Measurements from ENCODE around the gene PDE7B.

Gene PDE7B

GRCh38 chr6:135851442-135852271 lies at the start of gene PDE7B:
Gene PDE7B (plus strand): TSS chr6:135851701.
- H2AFZ ChIP-seq (ENCODE audit: low read length): no peak within 1 kb of the TSS
- H3K9me2 ChIP-seq (ENCODE audit: low read depth, low read length): no peaks in the 10 kb centered on the region
- H3K36me3 ChIP-seq (ENCODE audit: insufficient read depth, low read length): no peaks in the 10 kb centered on the region
- H3F3A ChIP-seq (ENCODE audit: insufficient read depth, low read length): no peaks in the 10 kb centered on the region
- no peak within 1 kb of the TSS for H3K4me3 ChIP-seq (ENCODE audit: low read depth, low read length, poor library complexity, severe bottlenecking)
- no peaks in the 10 kb centered on the region for H3K79me2 ChIP-seq (ENCODE audit: insufficient read depth, low read length)
- H3K9ac ChIP-seq (ENCODE audit: low read length): no peak within 1 kb of the TSS
- no peak within 1 kb of the TSS for H3K4me2 ChIP-seq (ENCODE audit: low read length)
- no peaks in the 10 kb centered on the region for H3K4me1 ChIP-seq (ENCODE audit: insufficient read depth, low read length, severe bottlenecking)
- no peak within 1 kb of the TSS for H3K27ac ChIP-seq (ENCODE audit: low read depth, low read length, poor library complexity, severe bottlenecking)
- no peaks in the 10 kb centered on the region for H3K27me3 ChIP-seq (ENCODE audit: insufficient read depth, low read length)
- H3K9me3 ChIP-seq (ENCODE audit: low read length): no peaks in the 10 kb centered on the region
- TF ChIP-seq, protein P1, sequence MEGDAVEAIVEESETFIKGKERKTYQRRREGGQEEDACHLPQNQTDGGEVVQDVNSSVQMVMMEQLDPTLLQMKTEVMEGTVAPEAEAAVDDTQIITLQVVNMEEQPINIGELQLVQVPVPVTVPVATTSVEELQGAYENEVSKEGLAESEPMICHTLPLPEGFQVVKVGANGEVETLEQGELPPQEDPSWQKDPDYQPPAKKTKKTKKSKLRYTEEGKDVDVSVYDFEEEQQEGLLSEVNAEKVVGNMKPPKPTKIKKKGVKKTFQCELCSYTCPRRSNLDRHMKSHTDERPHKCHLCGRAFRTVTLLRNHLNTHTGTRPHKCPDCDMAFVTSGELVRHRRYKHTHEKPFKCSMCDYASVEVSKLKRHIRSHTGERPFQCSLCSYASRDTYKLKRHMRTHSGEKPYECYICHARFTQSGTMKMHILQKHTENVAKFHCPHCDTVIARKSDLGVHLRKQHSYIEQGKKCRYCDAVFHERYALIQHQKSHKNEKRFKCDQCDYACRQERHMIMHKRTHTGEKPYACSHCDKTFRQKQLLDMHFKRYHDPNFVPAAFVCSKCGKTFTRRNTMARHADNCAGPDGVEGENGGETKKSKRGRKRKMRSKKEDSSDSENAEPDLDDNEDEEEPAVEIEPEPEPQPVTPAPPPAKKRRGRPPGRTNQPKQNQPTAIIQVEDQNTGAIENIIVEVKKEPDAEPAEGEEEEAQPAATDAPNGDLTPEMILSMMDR (IDR thresholded peaks at IDR 0.05; ENCODE audit: low read length): no peak
- no peak for TF ChIP-seq EZH2 (IDR thresholded peaks at IDR 0.05; ENCODE audit: borderline replicate concordance, low read length)
- H4K20me1 ChIP-seq (ENCODE audit: insufficient read depth, low read length): no peaks in the 10 kb centered on the region

DNA sequence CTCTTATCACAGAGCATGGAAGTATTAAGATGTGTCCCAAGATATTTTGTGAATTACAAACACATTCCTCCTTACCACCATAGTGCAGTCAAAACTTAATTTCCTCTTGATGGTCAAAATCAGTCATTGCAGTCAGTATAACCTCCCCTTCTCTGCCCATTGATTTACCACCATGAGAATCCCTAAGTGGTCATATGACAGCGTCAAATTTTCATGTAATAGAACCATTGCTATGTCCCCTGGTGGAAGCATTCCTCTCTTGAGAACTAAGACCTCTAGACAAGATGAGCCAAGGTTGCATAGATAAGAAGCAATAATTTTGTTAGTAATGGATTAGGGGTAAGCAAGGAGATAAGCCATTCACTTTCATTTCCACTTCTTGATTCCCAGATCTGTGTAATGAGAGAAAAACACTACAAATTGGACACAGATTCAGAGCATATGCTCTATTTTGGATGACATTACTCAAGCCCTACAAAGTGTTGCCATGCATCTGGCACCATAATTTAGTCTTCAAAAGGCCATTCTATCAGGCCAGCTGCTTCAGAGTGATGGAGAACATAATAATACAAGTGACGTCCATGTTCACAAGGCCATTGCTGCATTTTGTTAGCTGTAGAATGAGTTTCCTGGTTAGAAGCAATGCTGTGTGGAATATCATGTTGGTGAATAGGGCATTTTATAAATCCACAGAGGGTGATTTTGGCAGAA lies 49.6 kb upstream of the PDE7B start:
- Histone ChIP-seq H3K9me3 (ENCODE audit: low read length) (no peaks in the 10 kb centered on the region), H3K4me1 (ENCODE audit: insufficient read depth, low read length, severe bottlenecking) (no peaks in the 10 kb centered on the region), H3F3A (ENCODE audit: insufficient read depth, low read length) (no peaks in the 10 kb centered on the region), H3K9me2 (ENCODE audit: low read depth, low read length) (no peaks in the 10 kb centered on the region), H3K36me3 (ENCODE audit: insufficient read depth, low read length) (no peaks in the 10 kb centered on the region), H3K27me3 (ENCODE audit: insufficient read depth, low read length) (no peaks in the 10 kb centered on the region), H3K4me2 (ENCODE audit: low read length) (no peak overlapping the region), H4K20me1 (ENCODE audit: insufficient read depth, low read length) (no peaks in the 10 kb centered on the region), H3K4me3 (ENCODE audit: low read depth, low read length, poor library complexity, severe bottlenecking) (no peak overlapping the region), H3K9ac (ENCODE audit: low read length) (no peak overlapping the region), H3K79me2 (ENCODE audit: insufficient read depth, low read length) (no peaks in the 10 kb centered on the region), H2AFZ (ENCODE audit: low read length) (no peak overlapping the region), H3K27ac (ENCODE audit: low read depth, low read length, poor library complexity, severe bottlenecking) (no peak overlapping the region)
- no peak for TF ChIP-seq EZH2 (IDR thresholded peaks at IDR 0.05; ENCODE audit: borderline replicate concordance, low read length)
- TF ChIP-seq, protein P1 (IDR thresholded peaks at IDR 0.05; ENCODE audit: low read length): no peak

DNA sequence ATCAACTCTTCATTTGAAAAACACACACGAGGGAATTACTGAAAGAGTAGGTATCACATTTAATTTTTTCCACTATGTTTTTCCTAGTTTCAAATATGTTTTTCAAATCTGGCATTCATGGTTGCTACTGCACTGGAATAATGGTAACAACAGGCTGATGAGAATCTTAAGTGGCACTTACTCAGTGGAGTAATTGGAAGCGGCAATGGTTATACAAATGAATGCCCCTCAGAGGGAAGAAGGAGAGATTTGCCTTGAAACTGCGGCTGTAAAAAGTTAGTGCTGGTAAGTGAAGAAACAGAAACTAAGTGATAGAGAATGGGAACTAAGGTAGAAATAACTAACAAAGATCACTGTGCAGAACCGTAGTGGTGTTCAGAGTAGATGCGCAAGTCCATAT lies 41.0 kb upstream of the PDE7B start:
- Histone ChIP-seq H3F3A (ENCODE audit: insufficient read depth, low read length) (no peaks in the 10 kb centered on the region), H3K4me1 (ENCODE audit: insufficient read depth, low read length, severe bottlenecking) (no peaks in the 10 kb centered on the region), H3K27ac (ENCODE audit: low read depth, low read length, poor library complexity, severe bottlenecking) (no peak overlapping the region), H3K36me3 (ENCODE audit: insufficient read depth, low read length) (no peaks in the 10 kb centered on the region), H3K27me3 (ENCODE audit: insufficient read depth, low read length) (no peaks in the 10 kb centered on the region), H3K4me3 (ENCODE audit: low read depth, low read length, poor library complexity, severe bottlenecking) (no peak overlapping the region), H3K79me2 (ENCODE audit: insufficient read depth, low read length) (no peaks in the 10 kb centered on the region), H3K9me3 (ENCODE audit: low read length) (no peaks in the 10 kb centered on the region), H3K9me2 (ENCODE audit: low read depth, low read length) (no peaks in the 10 kb centered on the region), H3K9ac (ENCODE audit: low read length) (no peak overlapping the region), H3K4me2 (ENCODE audit: low read length) (no peak overlapping the region), H2AFZ (ENCODE audit: low read length) (no peak overlapping the region), H4K20me1 (ENCODE audit: insufficient read depth, low read length) (no peaks in the 10 kb centered on the region)
- TF ChIP-seq, protein P1 (IDR thresholded peaks at IDR 0.05; ENCODE audit: low read length): no peak
- no peak for TF ChIP-seq EZH2 (IDR thresholded peaks at IDR 0.05; ENCODE audit: borderline replicate concordance, low read length)

Measured in OCI-LY1 (cell line).